Smooth muscle cell (in vitro differentiated cells): ENCODE measurements around the gene TIAL1. TPM values are rescaled to one million over a fixed set of nuclear protein-coding genes. Genes with fewer than 3 reads are reported as not detected.

ENCODE experiments used
- DNase-seq: peaks from one replicate; lab custom pipeline; 2025; ENCODE audit not compliant: unreplicated experiment; lab: John Stamatoyannopoulos, UW
- H2AFZ ChIP-seq: fragments of 200-600 bp; sonication (generic); 2 replicates; pipeline ENCODE4 v1.6.0; 2016; ENCODE audit warnings: antibody characterized with exemption, low read depth, mild to moderate bottlenecking
- H3F3A ChIP-seq: fragments of 200-600 bp; sonication (generic); 2 replicates; pipeline ENCODE4 v1.6.0; 2017; ENCODE audit warnings: antibody characterized with exemption, low read depth
- H3K27ac ChIP-seq: fragments of 200-600 bp; sonication (generic); 2 replicates; pipeline ENCODE4 v1.5.1; 2016; ENCODE audit warnings: low read depth, mild to moderate bottlenecking
- H3K27me3 ChIP-seq: fragments of 200-600 bp; sonication (generic); 2 replicates; pipeline ENCODE4 v1.6.1; 2016; ENCODE audit warnings: low read depth, mild to moderate bottlenecking
- H3K36me3 ChIP-seq: fragments of 200-600 bp; sonication (generic); 2 replicates; pipeline ENCODE4 v1.5.1; 2016; ENCODE audit warnings: low read depth
- H3K4me1 ChIP-seq: fragments of 200-600 bp; sonication (generic); 2 replicates; pipeline ENCODE4 v1.5.1; 2016; ENCODE audit warnings: low read depth
- H3K4me2 ChIP-seq: fragments of 200-600 bp; sonication (generic); 2 replicates; pipeline ENCODE4 v1.6.0; 2016; ENCODE audit warnings: mild to moderate bottlenecking
- H3K4me3 ChIP-seq: fragments of 200-600 bp; sonication (generic); 2 replicates; pipeline ENCODE4 v1.5.1; 2016; ENCODE audit warnings: mild to moderate bottlenecking
- H3K79me2 ChIP-seq: fragments of 200-600 bp; sonication (generic); 2 replicates; pipeline ENCODE4 v1.6.0; 2016; ENCODE audit warnings: low read depth, mild to moderate bottlenecking
- H3K9ac ChIP-seq: fragments of 200-600 bp; sonication (generic); 2 replicates; pipeline ENCODE4 v1.6.0; 2016; ENCODE audit warnings: low read depth
- H3K9me3 ChIP-seq: fragments of 200-600 bp; sonication (generic); replicated peaks from 2 replicates; pipeline ENCODE4 v1.5.1; 2016; ENCODE audit warnings: low read depth
- H4K20me1 ChIP-seq: fragments of 200-600 bp; sonication (generic); 2 replicates; pipeline ENCODE4 v1.6.0; 2016; ENCODE audit warnings: low read depth
- CTCF ChIP-seq: fragments of 200-600 bp; sonication (generic); IDR thresholded peaks from 2 replicates; pipeline ENCODE4 v1.5.1; 2017; ENCODE audit warnings: borderline replicate concordance, mild to moderate bottlenecking, antibody characterized with exemption; ENCODE audit not compliant: insufficient read depth, poor library complexity, severe bottlenecking
- WGBS: methylation state at CpG from one replicate; pipeline ENCODE4 v1.1.7; 2016; ENCODE audit warnings: low lambda C conversion rate; 5-methylcytosine and 5-hydroxymethylcytosine counted together
- polyA plus RNA-seq: library from polyadenylated mRNA; unstranded; fragments of >200 nt; fragmentation: Nextera tagmentation; extraction: Ambion mirVana; gene quantifications from 2 replicates; pipeline ENCODE4 v1.2.1, GENCODE V29; 2016
- total RNA-seq: library from RNA; depleted of rRNA; stranded (reverse); fragments of >200 nt; gene quantifications from 2 replicates; pipeline ENCODE4 v1.2.3, GENCODE V29; 2014

Gene TIAL1
- total and polyA plus RNA-seq, 2 experiments from 2014 or later = 40.0 to 117 TPM

- no peaks in the 10 kb centered on the region for H3F3A ChIP-seq
- H3K9me3 ChIP-seq = no peaks in the 10 kb centered on the region
- no peaks in the 10 kb centered on the region for H3K79me2 ChIP-seq
- H3K27me3 ChIP-seq = no peaks in the 10 kb centered on the region
- H3K9ac ChIP-seq = no peak overlapping the region
- H4K20me1 ChIP-seq = no peaks in the 10 kb centered on the region
- H3K4me3 ChIP-seq = no peak overlapping the region
- H3K36me3 ChIP-seq = no peaks in the 10 kb centered on the region
- WGBS = 89% methylated on average over 5 of the region's 6 CpGs
- H2AFZ ChIP-seq = no peak overlapping the region
- H3K4me2 ChIP-seq = no peak overlapping the region
- TF ChIP-seq CTCF = no peak
- H3K27ac ChIP-seq = no peak overlapping the region
- H3K4me1 ChIP-seq = no peaks in the 10 kb centered on the region
- no peak for DNase-seq
Measured at GRCh38 chr10:119555178-119555784, 41.5 kb downstream of the TIAL1 start.

DNA sequence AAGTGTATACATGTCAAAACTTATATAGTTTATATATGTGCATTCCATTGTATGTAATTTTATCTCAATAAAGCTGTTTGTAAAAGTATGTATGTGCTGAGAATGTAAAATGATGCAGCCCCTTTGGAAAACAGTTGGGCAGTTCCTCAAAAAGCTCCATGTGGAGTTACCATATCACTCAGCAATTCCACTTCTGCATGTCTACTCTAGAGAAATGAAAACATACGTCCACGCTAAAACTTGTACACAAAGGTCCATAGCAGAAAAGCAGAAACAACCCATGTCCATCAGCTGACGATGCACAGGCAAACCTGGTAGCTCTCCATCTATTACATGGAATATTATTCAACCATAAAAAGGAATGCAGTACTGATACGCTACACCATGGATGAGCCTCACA is 45.9 kb downstream of the TIAL1 start:
- no peaks in the 10 kb centered on the region for H3K79me2 ChIP-seq
- no peak overlapping the region for H3K4me3 ChIP-seq
- no peaks in the 10 kb centered on the region for H3F3A ChIP-seq
- peaks cover 6% of the 10 kb centered on the region for H3K27me3 ChIP-seq
- no peak overlapping the region for H3K4me2 ChIP-seq
- no peaks in the 10 kb centered on the region for H4K20me1 ChIP-seq
- no peak for TF ChIP-seq CTCF
- 96% methylated on average over 4 of the region's 4 CpGs for WGBS
- DNase-seq = no peak
- H3K9ac ChIP-seq = no peak overlapping the region
- H3K36me3 ChIP-seq = no peaks in the 10 kb centered on the region
- H3K27ac ChIP-seq = no peak overlapping the region
- H3K4me1 ChIP-seq = no peaks in the 10 kb centered on the region
- H3K9me3 ChIP-seq = no peaks in the 10 kb centered on the region
- no peak overlapping the region for H2AFZ ChIP-seq

- TF ChIP-seq CTCF = no peak
- H3K4me3 ChIP-seq = no peak overlapping the region
- no peaks in the 10 kb centered on the region for H3K4me1 ChIP-seq
- H3K4me2 ChIP-seq = no peak overlapping the region
- H3K79me2 ChIP-seq = no peaks in the 10 kb centered on the region
- WGBS = 86% methylated on average over 2 of the region's 2 CpGs
- DNase-seq = no peak
- H3F3A ChIP-seq = no peaks in the 10 kb centered on the region
- no peaks in the 10 kb centered on the region for H4K20me1 ChIP-seq
- peaks cover 6% of the 10 kb centered on the region for H3K27me3 ChIP-seq
- H3K9ac ChIP-seq = no peak overlapping the region
- no peaks in the 10 kb centered on the region for H3K36me3 ChIP-seq
- no peak overlapping the region for H3K27ac ChIP-seq
- H2AFZ ChIP-seq = no peak overlapping the region
- H3K9me3 ChIP-seq = no peaks in the 10 kb centered on the region
Measured at GRCh38 chr10:119549247-119549999, 47.3 kb downstream of the TIAL1 start.

DNA sequence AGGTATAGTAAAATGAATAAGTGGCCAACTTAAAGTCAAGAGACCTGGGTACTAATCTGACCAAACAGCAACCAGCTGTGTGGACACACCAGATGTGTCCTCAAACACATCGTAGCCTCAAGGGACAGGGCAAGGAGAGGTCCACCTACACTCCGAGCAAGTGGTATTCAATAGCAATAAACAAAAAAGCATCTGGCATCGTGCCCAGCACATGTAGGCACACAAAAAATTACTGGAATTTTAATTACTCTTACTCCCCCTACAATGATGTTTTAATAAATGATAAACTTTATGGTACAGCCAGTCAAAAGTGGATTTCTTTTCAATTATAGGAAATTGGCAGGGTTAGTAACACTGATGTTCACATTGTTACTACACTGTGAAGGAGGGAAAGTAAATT is 50.8 kb downstream of the TIAL1 start:
- Histone ChIP-seq H4K20me1 (peaks cover 7% of the 10 kb centered on the region), H3K4me2 (no peak overlapping the region), H3K27me3 (peaks cover 6% of the 10 kb centered on the region), H3K9ac (no peak overlapping the region), H3K79me2 (peaks cover 15% of the 10 kb centered on the region), H3K4me3 (no peak overlapping the region), H3K4me1 (peaks cover 15% of the 10 kb centered on the region), H3K9me3 (no peaks in the 10 kb centered on the region), H3F3A (no peaks in the 10 kb centered on the region), H3K27ac (no peak overlapping the region), H3K36me3 (no peaks in the 10 kb centered on the region), H2AFZ (no peak overlapping the region)
- WGBS = 50% methylated on average over 3 of the region's 3 CpGs
- TF ChIP-seq CTCF = no peak
- no peak for DNase-seq
